HL-60 (cell line): Measurements from ENCODE around the gene SLC6A13.

ENCODE experiments used
- DNase-seq, 2 experiments: peaks; one replicate each; pipeline ENCODE4 v3.0.0-alpha.2; 2010 to 2020; ENCODE audit warnings: low read depth in 1 of 2, low spot score in 1 of 2
- H3K27ac ChIP-seq: fragments of 250-450 bp; sonication (Bioruptor Pico); replicated peaks from 2 replicates; pipeline ENCODE4 v1.5.1; 2020; ENCODE audit warnings: mild to moderate bottlenecking, moderate library complexity
- H3K27me3 ChIP-seq: fragments of 250-450 bp; sonication (Bioruptor Pico); 2 replicates; pipeline ENCODE4 v1.5.1; 2021; ENCODE audit warnings: mild to moderate bottlenecking, moderate library complexity; ENCODE audit not compliant: insufficient read depth, poor library complexity, severe bottlenecking
- H3K4me3 ChIP-seq: replicated peaks from 2 replicates; pipeline ENCODE4 v1.5.1; 2011; ENCODE audit warnings: mild to moderate bottlenecking, control low read depth, low read length; ENCODE audit not compliant: insufficient read depth
- CTCF ChIP-seq: IDR thresholded peaks from one replicate; pipeline ENCODE4 v1.5.1; 2011; ENCODE audit warnings: low read length, control low read depth, inconsistent platforms; ENCODE audit not compliant: insufficient read depth
- GABPA ChIP-seq: IDR thresholded peaks from 2 replicates; pipeline ENCODE4 v1.6.1; 2012; ENCODE audit warnings: low read depth
- POLR2AphosphoS5 ChIP-seq: IDR thresholded peaks from 2 replicates; pipeline ENCODE4 v1.6.1; 2012; ENCODE audit warnings: low read depth
- REST ChIP-seq: IDR thresholded peaks from 2 replicates; pipeline ENCODE4 v1.6.1; 2012; ENCODE audit warnings: low read depth; ENCODE audit not compliant: insufficient replicate concordance
- SPI1 ChIP-seq: IDR thresholded peaks from 2 replicates; pipeline ENCODE4 v1.6.1; 2012; ENCODE audit warnings: low read depth, mild to moderate bottlenecking, borderline replicate concordance

SLC6A13 gene

GRCh38 chr12:263574-263973 is 938 bp upstream of the SLC6A13 start:
- Histone ChIP-seq H3K4me3 (no peak overlapping the region), H3K27ac (no peak overlapping the region), H3K27me3 (no peaks in the 10 kb centered on the region)
- DNase-seq, result no peak
- TF ChIP-seq SPI1, result no peak
- TF ChIP-seq POLR2AphosphoS5, result no peak
- no peak for TF ChIP-seq GABPA
- no peak for TF ChIP-seq REST
- no peak for TF ChIP-seq CTCF

- no peak for TF ChIP-seq POLR2AphosphoS5
- no peak for TF ChIP-seq GABPA
- TF ChIP-seq REST, result no peak
- TF ChIP-seq CTCF, result no peak
- no peak for TF ChIP-seq SPI1
- no peak for DNase-seq
- no peak overlapping the region for H3K4me3 ChIP-seq
- H3K27me3 ChIP-seq, result no peaks in the 10 kb centered on the region
- H3K27ac ChIP-seq, result no peak overlapping the region
Measured at GRCh38 chr12:262113-262512, 523 bp downstream of the SLC6A13 start.

- TF ChIP-seq CTCF, result no peak
- TF ChIP-seq GABPA, result no peak
- TF ChIP-seq POLR2AphosphoS5, result no peak
- no peak for TF ChIP-seq SPI1
- TF ChIP-seq REST, result no peak
- no peaks in the 10 kb centered on the region for H3K27me3 ChIP-seq
- no peak overlapping the region for H3K4me3 ChIP-seq
- DNase-seq, result no peak
- H3K27ac ChIP-seq, result no peak overlapping the region
Measured at GRCh38 chr12:257521-258321, 4.9 kb downstream of the SLC6A13 start.
